Left lung (tissue), 10 donors: Measurements from ENCODE around the gene SNAI3. TPM values are rescaled to one million over a fixed set of nuclear protein-coding genes. Genes with fewer than 3 reads are reported as not detected.

Source experiments
- ATAC-seq: fragments of 200-7000 bp; cut with Tn5 transposase; one replicate; pipeline ENCODE4 v1.9.1; 2020; ENCODE audit warnings: moderate library complexity
- DNase-seq, 4 donors: peaks; one replicate each; pipeline ENCODE4 v3.0.0-alpha.2; 2013 to 2020
- H3K27ac ChIP-seq, 2 donors: fragments of 200-600 bp; sonication (generic) in 1 of 2; one replicate each; pipeline versions ENCODE4 v1.5.0 to v1.8.0; 2020 to 2021
- H3K27me3 ChIP-seq, 2 donors: fragments of 200-600 bp; sonication (generic) in 1 of 2; one replicate each; pipeline versions ENCODE4 v1.5.0 to v1.8.0; 2020 to 2021
- H3K36me3 ChIP-seq, 2 donors: fragments of 200-600 bp; sonication (generic) in 1 of 2; one replicate each; pipeline versions ENCODE4 v1.5.0 to v1.8.0; 2020 to 2021
- H3K4me1 ChIP-seq, 2 donors: fragments of 200-600 bp; one replicate each; pipeline ENCODE4 v1.8.0; 2021
- H3K4me3 ChIP-seq, 2 donors: fragments of 200-600 bp; sonication (generic) in 1 of 2; one replicate each; pipeline versions ENCODE4 v1.5.0 to v1.8.0; 2020 to 2021; ENCODE audit warnings: mild to moderate bottlenecking in 1 of 2
- H3K9me3 ChIP-seq, 2 donors: fragments of 200-600 bp; sonication (generic) in 1 of 2; one replicate each; pipeline versions ENCODE4 v1.5.0 to v1.8.0; 2020 to 2021
- CTCF ChIP-seq, 2 donors: fragments of 200-600 bp; sonication (generic) in 1 of 2; IDR thresholded peaks; one replicate each; pipeline versions ENCODE4 v1.5.0 to v1.8.0; 2021; ENCODE audit warnings: antibody characterized with exemption in 2 of 2
- intact Hi-C, 2 donors: fragments of 100-400 bp; cut with DNase I; formaldehyde crosslinking; loops; one replicate each; pipeline versions ENCODE4 v1.11.2 to v1.14.2; 2022
- polyA plus RNA-seq, 6 donors: library from polyadenylated mRNA; unstranded; fragments of 120-200 nt; gene quantifications; one replicate each; pipeline ENCODE4 v1.2.1, GENCODE V29; 2013; ENCODE audit not compliant: insufficient read length in 6 of 6
- total RNA-seq, 2 donors: library from RNA; stranded (reverse); fragmentation: NEBNext Ultra II Directional; extraction: Animal tissue kit (Norgen Biotek cat#: 25700); gene quantifications; one replicate each; pipeline ENCODE4 v1.2.1, GENCODE V29; 2021
- donor health status: DM: no; HTN: yes; CAD: no.
- donor health status: DM: no; HTN: no; CAD: no.

Gene SNAI3
- total and polyA plus RNA-seq, 8 donors: 0.86 to 2.3 (median 1.8) TPM

GRCh38 chr16:88690341-88691128 is 4.2 kb upstream of the SNAI3 start:
- intact Hi-C loops: no loop called here
- H3K4me3 ChIP-seq: no peak overlapping the region
- no peak for DNase-seq
- ATAC-seq: no peak
- H3K9me3 ChIP-seq: no peaks in the 10 kb centered on the region
- H3K27ac ChIP-seq: no peak overlapping the region
- peaks cover 0 to 6% of the 10 kb centered on the region in 2 donors for H3K36me3 ChIP-seq
- no peak for TF ChIP-seq CTCF (IDR thresholded peaks at IDR 0.05)
- peaks cover 10 to 41% of the 10 kb centered on the region in 2 donors for H3K4me1 ChIP-seq
- peaks cover 0 to 59% of the 10 kb centered on the region in 2 donors for H3K27me3 ChIP-seq

DNA sequence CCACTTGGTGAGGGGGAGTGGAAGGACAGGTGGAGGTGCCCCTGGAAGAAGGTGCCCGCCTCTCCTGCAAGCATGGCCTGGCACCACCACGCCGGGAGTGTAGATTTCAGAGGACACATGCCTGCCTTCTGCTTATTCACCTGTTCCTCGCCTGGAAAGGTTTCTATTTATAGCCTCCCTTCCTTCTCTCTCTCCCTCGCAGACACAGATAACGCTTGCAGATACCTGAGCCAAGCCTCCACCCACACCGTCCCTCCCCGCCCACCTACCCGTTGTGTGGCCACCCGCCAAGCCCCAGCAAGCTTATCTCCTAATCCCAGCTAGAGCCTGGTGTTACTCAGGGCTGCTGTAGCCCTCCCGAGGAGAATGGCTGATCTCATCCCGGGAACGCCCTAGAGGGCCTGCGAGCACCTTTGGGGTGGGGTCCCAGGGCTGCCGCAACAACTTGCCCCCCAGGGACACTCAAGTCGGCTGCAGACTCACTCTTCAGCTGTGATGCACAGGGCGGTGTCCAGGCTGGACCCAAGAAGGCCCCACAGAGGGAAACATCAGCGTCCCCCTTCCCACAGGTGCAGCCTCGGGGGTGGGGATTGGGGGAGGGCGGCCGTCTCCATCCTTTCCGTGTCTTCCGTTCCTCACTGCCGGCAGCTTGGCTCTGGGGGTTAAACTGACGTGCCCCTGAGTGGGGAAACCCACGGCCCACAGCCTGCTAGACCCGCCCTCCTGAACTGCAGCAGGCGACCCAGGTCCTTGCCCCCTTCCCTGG is 1.9 kb upstream of the SNAI3 start:
- no peak overlapping the region for H3K27ac ChIP-seq
- H3K27me3 ChIP-seq: peaks cover 0 to 81% of the 10 kb centered on the region in 2 donors
- no peak for TF ChIP-seq CTCF (IDR thresholded peaks at IDR 0.05)
- H3K9me3 ChIP-seq: no peaks in the 10 kb centered on the region
- H3K36me3 ChIP-seq: no peaks in the 10 kb centered on the region
- peak in 2 of 4 donors; percentile 57 to 70 for DNase-seq
- ATAC-seq: peak; percentile 5
- H3K4me1 ChIP-seq: peaks cover 14 to 55% of the 10 kb centered on the region in 2 donors
- H3K4me3 ChIP-seq: no peak overlapping the region
- intact Hi-C loops: no loop called here

DNA sequence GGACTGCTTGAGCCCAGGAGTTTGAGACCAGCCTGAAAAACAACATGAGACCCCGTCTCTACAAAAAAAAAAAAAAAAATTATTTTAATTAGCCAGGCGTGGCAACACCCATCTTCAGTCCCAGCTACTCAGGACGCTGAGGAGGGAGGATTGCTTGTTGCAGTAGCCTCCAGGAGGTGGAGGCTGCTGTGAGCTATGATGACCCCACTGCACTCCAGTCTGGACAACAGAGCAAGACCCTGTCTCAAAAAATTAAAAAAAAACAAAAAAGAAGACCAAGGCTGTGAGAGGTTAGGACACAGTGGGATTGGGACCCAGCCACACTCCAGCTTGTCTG is 1.3 kb upstream of the SNAI3 start:
- no peaks in the 10 kb centered on the region for H3K36me3 ChIP-seq
- H3K27me3 ChIP-seq: peaks cover 0 to 86% of the 10 kb centered on the region in 2 donors
- H3K27ac ChIP-seq: no peak overlapping the region
- H3K9me3 ChIP-seq: no peaks in the 10 kb centered on the region
- DNase-seq (no peak), ATAC-seq (no peak)
- H3K4me3 ChIP-seq: no peak overlapping the region
- TF ChIP-seq CTCF (IDR thresholded peaks at IDR 0.05): no peak
- intact Hi-C loops: no loop called here
- peaks cover 14 to 53% of the 10 kb centered on the region in 2 donors for H3K4me1 ChIP-seq

- H3K4me3 ChIP-seq: no peak overlapping the region
- intact Hi-C loops: no loop called here
- no peaks in the 10 kb centered on the region for H3K36me3 ChIP-seq
- no peak for TF ChIP-seq CTCF (IDR thresholded peaks at IDR 0.05)
- peaks cover 14 to 51% of the 10 kb centered on the region in 2 donors for H3K4me1 ChIP-seq
- peaks cover 0 to 88% of the 10 kb centered on the region in 2 donors for H3K27me3 ChIP-seq
- H3K27ac ChIP-seq: no peak overlapping the region
- DNase-seq: no peak
- ATAC-seq: no peak
- no peaks in the 10 kb centered on the region for H3K9me3 ChIP-seq
Measured at GRCh38 chr16:88687254-88687576, 908 bp upstream of the SNAI3 start.

- ATAC-seq (peak; percentile 73), DNase-seq (peak in 1 of 4 donors; percentile 90)
- peak overlapping the region; percentile 38 to 72 for H3K4me3 ChIP-seq
- peaks cover 14 to 51% of the 10 kb centered on the region in 2 donors for H3K4me1 ChIP-seq
- no peak for TF ChIP-seq CTCF (IDR thresholded peaks at IDR 0.05)
- H3K36me3 ChIP-seq: no peaks in the 10 kb centered on the region
- peaks cover 2 to 95% of the 10 kb centered on the region in 2 donors for H3K27me3 ChIP-seq
- intact Hi-C loops: no loop called here
- peak overlapping the region in 1 of 2 donors; percentile 61 for H3K27ac ChIP-seq
- H3K9me3 ChIP-seq: no peaks in the 10 kb centered on the region
Measured at GRCh38 chr16:88686062-88686438, 257 bp downstream of the SNAI3 start.
